Measurements from ENCODE around the gene WNT7A.

The WNT7A gene

GRCh38 chr3:13770170-13771169 is 109.4 kb downstream of the WNT7A start:
- ATAC-seq (replicated peaks; ENCODE audit: extremely low read depth, poor library complexity, severe bottlenecking) = no peak
- Mint-ChIP-seq H3K4me3 (no peak overlapping the region), H3K4me1 (no peaks in the 10 kb centered on the region), H3K36me3 (ENCODE audit: insufficient read depth) (peaks cover 2% of the 10 kb centered on the region), H3K27ac (ENCODE audit: low read depth) (no peak overlapping the region), H3K27me3 (peaks cover 31% of the 10 kb centered on the region), H3K9me3 (no peaks in the 10 kb centered on the region)
- DNase-seq (ENCODE audit: low spot score in 2 of 2) = no peak

GRCh38 chr3:13769422-13769821 is 110.4 kb downstream of the WNT7A start:
- Mint-ChIP-seq H3K36me3 (ENCODE audit: insufficient read depth) (peaks cover 2% of the 10 kb centered on the region), H3K27ac (ENCODE audit: low read depth) (no peak overlapping the region), H3K9me3 (no peaks in the 10 kb centered on the region), H3K27me3 (peaks cover 35% of the 10 kb centered on the region), H3K4me3 (no peak overlapping the region), H3K4me1 (no peaks in the 10 kb centered on the region)
- DNase-seq (ENCODE audit: low spot score in 2 of 2) (no peak), ATAC-seq (replicated peaks; ENCODE audit: extremely low read depth, poor library complexity, severe bottlenecking) (no peak)

- Mint-ChIP-seq H3K27me3 (peaks cover 36% of the 10 kb centered on the region), H3K27ac (ENCODE audit: low read depth) (no peak overlapping the region), H3K4me3 (no peak overlapping the region), H3K4me1 (no peaks in the 10 kb centered on the region), H3K9me3 (no peaks in the 10 kb centered on the region), H3K36me3 (ENCODE audit: insufficient read depth) (peaks cover 2% of the 10 kb centered on the region)
- DNase-seq (ENCODE audit: low spot score in 2 of 2) = no peak
- ATAC-seq (replicated peaks; ENCODE audit: extremely low read depth, poor library complexity, severe bottlenecking) = no peak
These were observed 111.4 kb downstream of the WNT7A start for GRCh38 chr3:13768453-13768852.

GRCh38 chr3:13767896-13768295 is 112.0 kb downstream of the WNT7A start:
- ATAC-seq (replicated peaks; ENCODE audit: extremely low read depth, poor library complexity, severe bottlenecking) (no peak), DNase-seq (ENCODE audit: low spot score in 2 of 2) (no peak)
- peaks cover 2% of the 10 kb centered on the region for H3K36me3 Mint-ChIP-seq (ENCODE audit: insufficient read depth)
- H3K27me3 Mint-ChIP-seq = peaks cover 37% of the 10 kb centered on the region
- no peak overlapping the region for H3K4me3 Mint-ChIP-seq
- no peak overlapping the region for H3K27ac Mint-ChIP-seq (ENCODE audit: low read depth)
- no peaks in the 10 kb centered on the region for H3K4me1 Mint-ChIP-seq
- H3K9me3 Mint-ChIP-seq = no peaks in the 10 kb centered on the region

GRCh38 chr3:13767030-13767429 is 112.8 kb downstream of the WNT7A start:
- Mint-ChIP-seq H3K9me3 (no peaks in the 10 kb centered on the region), H3K27me3 (peaks cover 39% of the 10 kb centered on the region), H3K27ac (ENCODE audit: low read depth) (no peak overlapping the region), H3K36me3 (ENCODE audit: insufficient read depth) (peaks cover under 1% of the 10 kb centered on the region), H3K4me3 (no peak overlapping the region), H3K4me1 (no peaks in the 10 kb centered on the region)
- ATAC-seq (replicated peaks; ENCODE audit: extremely low read depth, poor library complexity, severe bottlenecking) = no peak
- DNase-seq (ENCODE audit: low spot score in 2 of 2) = no peak
